Measurements from ENCODE around the gene TBC1D16. TPM values are rescaled to one million over a fixed set of nuclear protein-coding genes. Genes with fewer than 3 reads are reported as not detected.

The TBC1D16 gene
- total RNA-seq, 1 experiment from 2014 or later: 85.8 TPM

GRCh38 chr17:79902146-79902791 lies 133.4 kb downstream of the TBC1D16 start:
- H3K14ac ChIP-seq (ENCODE audit: insufficient read depth, low read length): no peak overlapping the region
- no CpG with 5 or more reads among the region's 10 CpGs for WGBS (ENCODE audit: extremely low coverage, insufficient read length, low lambda C conversion rate)

More at GRCh38 chr17:79902146-79902791, 133.4 kb downstream of the TBC1D16 start:
- no peak overlapping the region for H3K4me3 Mint-ChIP-seq
- H3K9ac ChIP-seq (ENCODE audit: extremely low read depth, insufficient read length, low read length): no peak overlapping the region
- no peak overlapping the region for H3K4me2 ChIP-seq (ENCODE audit: insufficient read depth, insufficient read length, low read length)
- no peak overlapping the region for H4K8ac ChIP-seq (replicated peaks; ENCODE audit: insufficient read length, low read depth, low read length)
- no peak overlapping the region for H4K91ac ChIP-seq (ENCODE audit: insufficient read length, low read depth, low read length)
- H3K9me3 ChIP-seq (ENCODE audit: control insufficient read depth, low read depth, low read length): no peaks in the 10 kb centered on the region
- no peak overlapping the region for H2BK20ac ChIP-seq (ENCODE audit: low read depth, low read length, poor library complexity, severe bottlenecking)
- H2AK5ac ChIP-seq (ENCODE audit: insufficient read length, low read length): no peak overlapping the region
- no peak overlapping the region for H2BK120ac ChIP-seq (ENCODE audit: low read depth, low read length, poor library complexity, severe bottlenecking)
- DNase-seq: no peak
- no peak overlapping the region for H2BK5ac ChIP-seq (ENCODE audit: insufficient read length, low read length)
- no peaks in the 10 kb centered on the region; the same call in 1 of the 2 replicates for H3K27me3 ChIP-seq (ENCODE audit: insufficient read depth, low read length)
- H3K79me2 ChIP-seq (ENCODE audit: insufficient read depth, low read length): no peaks in the 10 kb centered on the region
- no peak overlapping the region for H4K5ac ChIP-seq (ENCODE audit: insufficient read length, low read depth, low read length)
- no peak overlapping the region for H3T11ph ChIP-seq (ENCODE audit: low read length)
- peaks cover 5 to 8% of the 10 kb centered on the region in 2 experiments; a peak in 2 of 4 replicates for H3K4me1 Mint-ChIP-seq
- no peak overlapping the region for H2BK15ac ChIP-seq (ENCODE audit: low read depth, low read length)
- no peak overlapping the region for H3K4ac ChIP-seq (ENCODE audit: low read depth, low read length)
- peaks cover 0 to 5% (median 0%) of the 10 kb centered on the region in 3 experiments; a peak in 3 of 7 replicates for H3K36me3 Mint-ChIP-seq (ENCODE audit: insufficient read depth in 1 of 3, low read depth in 3 of 3)
- no peak overlapping the region for H2BK12ac ChIP-seq (ENCODE audit: insufficient read length, low read depth, low read length)
- H3K27ac ChIP-seq (ENCODE audit: insufficient read length, low read depth, low read length): no peak overlapping the region
- no peaks in the 10 kb centered on the region for H4K20me1 ChIP-seq (ENCODE audit: control insufficient read depth, insufficient read depth, insufficient read length)
- H3K56ac ChIP-seq (ENCODE audit: insufficient read length, low read depth, low read length): no peak overlapping the region
- H3K27ac Mint-ChIP-seq: no peak overlapping the region
- H2AFZ ChIP-seq (ENCODE audit: low read length): no peak overlapping the region
- H3K18ac ChIP-seq (ENCODE audit: insufficient read length, low read depth, low read length): no peak overlapping the region
- no peaks in the 10 kb centered on the region for H3K79me1 ChIP-seq (ENCODE audit: insufficient read depth, low read depth, low read length, poor library complexity, severe bottlenecking)
- H3K9me3 Mint-ChIP-seq: peaks cover 4 to 8% of the 10 kb centered on the region in 2 experiments; a peak in 4 of 5 replicates
- TF ChIP-seq, protein P1, sequence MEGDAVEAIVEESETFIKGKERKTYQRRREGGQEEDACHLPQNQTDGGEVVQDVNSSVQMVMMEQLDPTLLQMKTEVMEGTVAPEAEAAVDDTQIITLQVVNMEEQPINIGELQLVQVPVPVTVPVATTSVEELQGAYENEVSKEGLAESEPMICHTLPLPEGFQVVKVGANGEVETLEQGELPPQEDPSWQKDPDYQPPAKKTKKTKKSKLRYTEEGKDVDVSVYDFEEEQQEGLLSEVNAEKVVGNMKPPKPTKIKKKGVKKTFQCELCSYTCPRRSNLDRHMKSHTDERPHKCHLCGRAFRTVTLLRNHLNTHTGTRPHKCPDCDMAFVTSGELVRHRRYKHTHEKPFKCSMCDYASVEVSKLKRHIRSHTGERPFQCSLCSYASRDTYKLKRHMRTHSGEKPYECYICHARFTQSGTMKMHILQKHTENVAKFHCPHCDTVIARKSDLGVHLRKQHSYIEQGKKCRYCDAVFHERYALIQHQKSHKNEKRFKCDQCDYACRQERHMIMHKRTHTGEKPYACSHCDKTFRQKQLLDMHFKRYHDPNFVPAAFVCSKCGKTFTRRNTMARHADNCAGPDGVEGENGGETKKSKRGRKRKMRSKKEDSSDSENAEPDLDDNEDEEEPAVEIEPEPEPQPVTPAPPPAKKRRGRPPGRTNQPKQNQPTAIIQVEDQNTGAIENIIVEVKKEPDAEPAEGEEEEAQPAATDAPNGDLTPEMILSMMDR (conservative IDR thresholded peaks at IDR 0.05): no peak
- H3K4me1 ChIP-seq (ENCODE audit: insufficient read depth, low read length): no peaks in the 10 kb centered on the region; the same call in 1 of the 2 replicates
- H3K23me2 ChIP-seq (ENCODE audit: insufficient read length, low read depth, low read length, poor library complexity, severe bottlenecking): no peaks in the 10 kb centered on the region
- H3K23ac ChIP-seq (ENCODE audit: insufficient read length, low read depth, low read length): no peak overlapping the region
- peaks cover 49% of the 10 kb centered on the region for H3K27me3 Mint-ChIP-seq (ENCODE audit: low read depth)
